Right atrium auricular region (tissue), 2 donors: ENCODE data around the gene SLC5A10. TPM values are rescaled to one million over a fixed set of nuclear protein-coding genes. Genes with fewer than 3 reads are reported as not detected.

Experiments
- DNase-seq: peaks from one replicate; pipeline ENCODE4 v3.0.0-alpha.2; 2019; ENCODE audit warnings: low spot score
- H3K27ac ChIP-seq, 2 donors: fragments of 200-600 bp; sonication (generic); 1 replicate in 1 of 2; 2 replicates in 1 of 2; pipeline ENCODE4 v1.5.1; 2016 to 2019
- H3K27me3 ChIP-seq, 2 donors: fragments of 200-600 bp; sonication (generic); one replicate each; pipeline versions ENCODE4 v1.5.1 to v1.6.0; 2017 to 2019
- H3K36me3 ChIP-seq: fragments of 200-600 bp; sonication (generic); one replicate; pipeline ENCODE4 v1.5.1; 2016
- H3K4me1 ChIP-seq, 2 donors: fragments of 200-600 bp; sonication (generic); one replicate each; pipeline versions ENCODE4 v1.5.1 to v1.6.0; 2017 to 2019
- H3K4me3 ChIP-seq, 2 donors: fragments of 200-600 bp; sonication (generic); 1 replicate in 1 of 2; 2 replicates in 1 of 2; pipeline ENCODE4 v1.5.1; 2017 to 2019; ENCODE audit warnings: mild to moderate bottlenecking in 1 of 2, moderate library complexity in 1 of 2
- H3K9me3 ChIP-seq, 2 donors: fragments of 200-600 bp; sonication (generic); one replicate each; pipeline ENCODE4 v1.5.1; 2019
- CTCF ChIP-seq, 2 donors: fragments of 200-600 bp; sonication (generic); IDR thresholded peaks; one replicate each; pipeline ENCODE4 v1.5.1; 2019; ENCODE audit warnings: antibody characterized with exemption in 2 of 2
- total RNA-seq, 2 donors: library from RNA; depleted of rRNA; stranded (reverse); fragments of >200 nt; gene quantifications; one replicate each; pipeline ENCODE4 v1.1.0, GENCODE V29; 2016

The SLC5A10 gene
- total RNA-seq, 2 donors from 2014 or later = 0.16 TPM; not detected in 1

GRCh38 chr17:18959845-18960240 is 7.9 kb downstream of the SLC5A10 start:
- TF ChIP-seq CTCF (IDR thresholded peaks at IDR 0.05) = no peak
- no peaks in the 10 kb centered on the region for H3K27me3 ChIP-seq
- DNase-seq = no peak
- no peak overlapping the region for H3K27ac ChIP-seq
- H3K4me1 ChIP-seq = peaks cover 0 to 16% of the 10 kb centered on the region in 2 donors
- H3K9me3 ChIP-seq = no peaks in the 10 kb centered on the region
- no peaks in the 10 kb centered on the region for H3K36me3 ChIP-seq
- no peak overlapping the region for H3K4me3 ChIP-seq

- Histone ChIP-seq H3K27me3 (no peaks in the 10 kb centered on the region), H3K36me3 (no peaks in the 10 kb centered on the region), H3K9me3 (no peaks in the 10 kb centered on the region), H3K4me1 (peaks cover 0 to 16% of the 10 kb centered on the region in 2 donors), H3K27ac (no peak overlapping the region), H3K4me3 (no peak overlapping the region)
- no peak for TF ChIP-seq CTCF (IDR thresholded peaks at IDR 0.05)
- no peak for DNase-seq
Observed at GRCh38 chr17:18960241-18960665, 8.3 kb downstream of the SLC5A10 start.

GRCh38 chr17:18960803-18961511 is 9.0 kb downstream of the SLC5A10 start:
- Histone ChIP-seq H3K4me1 (peaks cover 0 to 16% of the 10 kb centered on the region in 2 donors), H3K27ac (no peak overlapping the region), H3K4me3 (no peak overlapping the region), H3K36me3 (no peaks in the 10 kb centered on the region), H3K27me3 (no peaks in the 10 kb centered on the region), H3K9me3 (no peaks in the 10 kb centered on the region)
- peak; percentile 88 to 95 for TF ChIP-seq CTCF (IDR thresholded peaks at IDR 0.05)
- DNase-seq = peak; percentile 83

GRCh38 chr17:18961634-18962493 is 9.9 kb downstream of the SLC5A10 start:
- no peaks in the 10 kb centered on the region for H3K36me3 ChIP-seq
- H3K4me1 ChIP-seq = peaks cover 0 to 17% of the 10 kb centered on the region in 2 donors
- no peak for DNase-seq
- TF ChIP-seq CTCF (IDR thresholded peaks at IDR 0.05) = no peak
- peak overlapping the region in 1 of 2 donors; percentile 40 for H3K27ac ChIP-seq
- H3K9me3 ChIP-seq = no peaks in the 10 kb centered on the region
- H3K27me3 ChIP-seq = no peaks in the 10 kb centered on the region
- H3K4me3 ChIP-seq = no peak overlapping the region

- no peak overlapping the region for H3K4me3 ChIP-seq
- H3K27me3 ChIP-seq = no peaks in the 10 kb centered on the region
- no peak for TF ChIP-seq CTCF (IDR thresholded peaks at IDR 0.05)
- H3K9me3 ChIP-seq = no peaks in the 10 kb centered on the region
- H3K27ac ChIP-seq = peak overlapping the region in 1 of 2 donors; percentile 40
- no peak for DNase-seq
- peaks cover 0 to 22% of the 10 kb centered on the region in 2 donors for H3K4me1 ChIP-seq
- H3K36me3 ChIP-seq = no peaks in the 10 kb centered on the region
Observed at GRCh38 chr17:18962494-18962815, 10.5 kb downstream of the SLC5A10 start.
